B cell (primary cell): ENCODE measurements around the gene LARGE2.

ENCODE experiments used
- CTCF ChIP-seq: fragments of 200-600 bp; IDR thresholded peaks from one replicate; pipeline ENCODE4 v1.8.0; 2022; ENCODE audit warnings: antibody characterized with exemption, mild to moderate bottlenecking
- EZH2 ChIP-seq: IDR thresholded peaks from 2 replicates; pipeline ENCODE4 v1.6.1; 2012; ENCODE audit warnings: borderline replicate concordance, low read depth, mild to moderate bottlenecking, moderate library complexity, low read length; ENCODE audit not compliant: insufficient read depth, poor library complexity, severe bottlenecking

GRCh38 chr11:45917286-45917622, 5.2 kb upstream of the LARGE2 start:
- TF ChIP-seq CTCF = no peak
- TF ChIP-seq EZH2 = no peak
